ENCODE measurements around the gene ABTB2.
"Not testable (repeated sequence)": the region's sequence is repeated elsewhere in the genome, so short reads cannot be mapped to it uniquely, and the experiment has no call there.

ABTB2 gene

DNA sequence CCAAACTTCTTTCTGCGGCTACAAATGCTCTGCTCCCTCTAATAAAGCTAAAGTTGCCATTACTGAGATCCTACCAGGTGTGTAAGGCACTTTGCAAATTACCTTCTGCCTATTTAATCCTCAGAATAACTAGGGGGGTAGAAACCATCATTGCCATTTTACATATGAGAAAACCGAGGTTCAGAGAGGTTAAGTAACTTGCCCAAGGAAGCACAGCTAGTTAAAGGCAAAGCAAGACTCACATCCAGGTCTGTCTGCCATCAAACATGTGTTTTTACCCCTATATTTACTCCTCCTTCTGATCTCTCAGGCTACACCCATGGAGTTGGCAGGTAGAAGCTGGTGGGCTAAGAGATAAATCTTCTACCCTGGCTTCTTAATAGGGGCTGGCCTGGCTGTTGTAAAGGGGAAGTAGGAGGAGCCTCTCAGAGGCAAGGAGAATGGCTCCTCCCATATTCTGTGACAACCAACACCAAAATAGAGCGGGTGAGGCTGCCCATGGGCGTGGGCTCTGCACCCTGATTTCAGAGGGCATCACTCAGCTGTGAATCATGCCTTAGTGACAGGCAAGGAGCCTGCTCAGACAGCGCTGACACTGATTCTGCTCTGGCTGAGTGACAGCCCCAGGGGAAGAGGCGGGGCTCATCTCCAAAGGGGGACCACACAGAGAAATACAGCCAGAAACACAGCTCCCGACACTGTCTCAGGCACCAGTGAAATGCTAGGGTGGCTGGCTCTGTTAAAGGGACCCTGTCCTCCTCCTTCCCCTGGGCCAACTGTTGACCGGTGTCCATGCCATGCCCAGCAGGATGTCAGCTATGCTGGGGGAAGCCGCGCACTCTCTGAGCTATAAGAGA, 106.8 kb downstream of the ABTB2 start:
- peak overlapping the region; percentile 71 for H3K4me2 ChIP-seq
- peaks cover 36% of the 10 kb centered on the region for H3K4me1 ChIP-seq
- H3K4me3 ChIP-seq = no peak overlapping the region

DNA sequence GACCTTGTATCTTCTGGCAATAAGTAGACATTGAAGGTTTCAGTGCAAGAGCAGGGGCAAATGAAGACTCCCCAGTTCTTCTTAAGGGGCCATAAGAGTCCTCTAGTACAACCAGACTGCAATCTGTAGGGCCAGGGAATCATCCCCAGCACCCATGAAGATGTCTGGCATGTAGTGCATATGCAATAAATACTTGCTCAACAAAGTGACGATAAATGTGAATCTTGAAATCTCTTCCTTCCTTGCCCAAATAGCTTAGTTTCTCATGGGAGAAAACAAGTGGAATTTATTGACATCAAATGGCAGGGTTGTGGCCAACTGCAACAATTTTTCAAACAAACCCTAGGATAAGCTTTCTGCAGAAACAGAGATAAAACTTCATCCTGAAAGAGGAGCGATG, 107.6 kb downstream of the ABTB2 start:
- Histone ChIP-seq H3K4me2 (no peak overlapping the region), H3K27ac (no peak overlapping the region), H3K27me3 (no peaks in the 10 kb centered on the region), H3K36me3 (no peaks in the 10 kb centered on the region), H3K4me3 (no peak overlapping the region), H3K9me3 (no peaks in the 10 kb centered on the region), H4K20me1 (no peaks in the 10 kb centered on the region), H3K9ac (no peak overlapping the region), H3K4me1 (peaks cover 43% of the 10 kb centered on the region)
- TF ChIP-seq Cebpa-rat (IDR thresholded peaks at IDR 0.05) = no peak

More for the DNA sequence above, 106.8 kb downstream of the ABTB2 start:
- H3K36me3 ChIP-seq = no peaks in the 10 kb centered on the region
- no peak for TF ChIP-seq Cebpa-rat (IDR thresholded peaks at IDR 0.05)
- no peaks in the 10 kb centered on the region for H3K9me3 ChIP-seq
- no peak overlapping the region for H3K9ac ChIP-seq
- H4K20me1 ChIP-seq = no peaks in the 10 kb centered on the region
- no peak overlapping the region for H3K27ac ChIP-seq
- no peaks in the 10 kb centered on the region for H3K27me3 ChIP-seq

DNA sequence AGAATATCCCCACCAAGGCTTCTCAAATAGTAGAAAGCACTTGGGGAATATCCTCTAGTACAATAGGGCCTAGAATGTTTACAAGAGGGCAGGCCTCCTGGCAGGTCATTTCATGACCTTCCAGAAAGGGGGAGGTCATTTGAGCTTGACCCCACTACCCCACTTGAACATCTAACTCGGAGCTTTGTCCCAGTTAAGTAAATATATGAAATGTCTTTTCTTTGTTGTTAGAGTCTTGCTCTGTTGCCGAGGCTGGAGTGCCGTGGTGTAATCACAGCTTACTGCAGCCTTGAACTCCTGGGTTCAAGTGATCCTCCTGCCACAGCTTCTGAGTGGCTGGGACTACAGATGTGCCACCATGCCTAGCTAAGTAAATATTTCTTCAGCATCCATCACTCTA, 108.4 kb downstream of the ABTB2 start:
- Histone ChIP-seq H3K4me1 (peaks cover 43% of the 10 kb centered on the region), H3K27me3 (no peaks in the 10 kb centered on the region), H4K20me1 (no peaks in the 10 kb centered on the region), H3K4me2 (no peak overlapping the region), H3K9me3 (no peaks in the 10 kb centered on the region), H3K36me3 (no peaks in the 10 kb centered on the region), H3K27ac (no peak overlapping the region), H3K4me3 (no peak overlapping the region), H3K9ac (no peak overlapping the region)
- no peak for TF ChIP-seq Cebpa-rat (IDR thresholded peaks at IDR 0.05)

DNA sequence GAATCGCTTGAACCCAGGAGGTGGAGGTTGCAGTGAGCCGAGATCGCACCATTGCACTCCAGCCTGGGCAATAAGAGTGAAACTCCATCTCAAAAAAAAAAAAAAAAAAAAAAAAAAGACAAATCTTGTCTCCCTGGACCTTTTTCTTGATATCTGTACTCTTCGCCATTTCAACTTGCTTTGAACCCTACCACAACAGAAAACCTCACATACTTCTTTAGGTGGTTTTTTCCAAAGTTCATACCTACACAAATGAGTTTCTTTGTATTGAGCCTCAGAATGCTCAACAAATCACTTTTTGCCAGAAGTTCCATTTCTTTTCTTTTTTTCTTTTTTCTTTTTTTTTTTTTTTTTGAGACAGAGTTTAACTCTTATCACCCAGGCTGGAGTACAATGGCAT, 111.3 kb downstream of the ABTB2 start:
- H4K20me1 ChIP-seq, H3K4me2 ChIP-seq, H3K27me3 ChIP-seq, H3K4me3 ChIP-seq, H3K9ac ChIP-seq, H3K27ac ChIP-seq, H3K36me3 ChIP-seq, H3K9me3 ChIP-seq: not testable (repeated sequence)
- peaks cover 33% of the 10 kb centered on the region for H3K4me1 ChIP-seq

DNA sequence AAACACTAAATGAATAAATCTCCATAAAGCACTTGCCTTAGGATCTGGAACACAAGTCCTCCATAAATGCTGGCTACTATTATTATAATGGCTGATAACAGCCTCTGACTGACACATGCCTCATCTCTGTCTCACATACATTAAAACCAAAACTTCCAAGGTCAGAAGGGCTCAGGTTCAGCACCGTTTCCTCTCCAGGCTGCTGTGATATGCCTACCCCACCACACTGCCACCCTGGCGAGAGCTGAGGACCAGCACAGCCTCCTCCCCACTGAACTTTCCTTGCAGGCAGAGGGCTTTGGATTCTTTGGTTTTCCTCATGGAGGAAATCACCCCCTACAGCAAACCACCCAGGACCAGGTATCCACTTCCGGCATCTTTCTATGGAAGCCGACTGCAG, 112.8 kb downstream of the ABTB2 start:
- H3K36me3 ChIP-seq = no peaks in the 10 kb centered on the region
- H3K4me1 ChIP-seq = peaks cover 26% of the 10 kb centered on the region
- H3K4me2 ChIP-seq = no peak overlapping the region
- no peak overlapping the region for H3K4me3 ChIP-seq
- H3K27ac ChIP-seq = no peak overlapping the region
- no peaks in the 10 kb centered on the region for H3K9me3 ChIP-seq
- H4K20me1 ChIP-seq = no peaks in the 10 kb centered on the region
- H3K9ac ChIP-seq = no peak overlapping the region
- no peaks in the 10 kb centered on the region for H3K27me3 ChIP-seq
- no peak for TF ChIP-seq Cebpa-rat (IDR thresholded peaks at IDR 0.05)

DNA sequence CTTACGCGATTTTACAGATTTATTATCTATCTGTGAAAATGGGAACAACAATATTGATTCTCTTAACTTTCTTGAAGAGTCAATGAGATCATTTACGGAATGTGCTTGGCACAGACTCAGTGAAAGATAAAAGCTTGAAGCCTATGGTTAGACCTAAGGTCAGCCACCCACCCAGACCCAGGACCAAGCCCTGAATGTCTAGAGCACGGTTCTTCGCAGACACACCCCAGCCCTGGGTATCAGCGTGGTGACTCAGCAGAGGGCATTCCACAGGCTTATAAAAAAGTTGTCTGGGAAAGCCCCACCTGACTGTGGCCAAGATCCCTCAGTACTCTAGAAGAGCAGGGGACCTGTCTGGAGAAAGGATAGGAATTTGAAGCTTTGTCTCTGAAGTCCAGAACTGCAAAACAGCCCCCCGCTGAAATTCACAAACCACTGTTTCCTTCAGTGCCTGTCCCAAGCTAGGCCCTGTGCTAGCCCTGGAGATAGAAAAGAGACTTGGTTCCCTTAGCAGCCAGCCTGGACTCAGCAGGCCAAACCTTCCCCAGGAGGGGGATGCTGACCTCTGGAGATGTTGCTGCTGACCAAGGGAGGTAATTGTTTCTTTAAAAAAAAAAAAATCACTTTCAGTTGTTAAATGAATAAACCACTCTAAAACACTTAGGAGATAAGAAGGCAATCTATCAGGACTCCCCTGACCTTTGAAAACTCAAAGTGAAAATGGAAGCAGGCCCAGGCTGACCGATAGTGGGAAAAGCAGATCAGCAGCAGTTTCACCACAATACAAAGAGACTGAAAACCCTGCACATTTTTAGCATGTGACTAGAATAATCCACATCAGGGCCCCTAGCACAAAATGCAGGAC, 114.0 kb downstream of the ABTB2 start:
- no peaks in the 10 kb centered on the region for H3K36me3 ChIP-seq
- no peaks in the 10 kb centered on the region for H3K9me3 ChIP-seq
- no peak overlapping the region for H3K4me3 ChIP-seq
- H3K4me2 ChIP-seq = no peak overlapping the region
- TF ChIP-seq Cebpa-rat (IDR thresholded peaks at IDR 0.05) = no peak
- H3K9ac ChIP-seq = no peak overlapping the region
- H4K20me1 ChIP-seq = no peaks in the 10 kb centered on the region
- no peaks in the 10 kb centered on the region for H3K27me3 ChIP-seq
- H3K4me1 ChIP-seq = peaks cover 31% of the 10 kb centered on the region
- H3K27ac ChIP-seq = no peak overlapping the region

DNA sequence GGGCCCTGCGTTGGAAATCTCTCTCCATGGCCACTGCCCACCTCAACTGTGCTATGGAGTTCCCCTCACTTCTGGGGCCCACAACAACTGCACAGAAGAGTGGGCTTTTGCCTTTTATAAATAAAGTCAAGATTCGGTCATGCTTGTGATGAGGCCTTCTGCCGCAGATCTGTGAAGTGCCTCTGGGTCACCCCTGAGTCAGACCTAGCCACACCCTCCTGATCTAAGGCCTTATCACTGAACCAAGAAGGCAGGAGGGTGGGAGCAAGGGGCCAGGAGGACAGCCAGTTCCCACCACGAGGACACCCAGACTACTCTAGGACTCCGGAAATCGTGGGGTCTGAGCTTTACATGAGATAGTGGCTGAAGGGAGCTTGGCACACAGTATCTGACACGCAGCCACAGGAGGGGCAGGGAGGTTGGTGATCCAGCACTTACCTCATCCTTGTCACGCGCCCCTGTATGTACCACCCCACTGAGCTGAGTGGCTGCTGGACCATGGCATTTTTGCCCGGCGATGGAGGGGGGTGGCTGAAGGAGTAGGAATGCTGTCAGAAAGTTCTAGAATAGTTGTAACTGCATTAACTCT, 115.7 kb downstream of the ABTB2 start:
- no peaks in the 10 kb centered on the region for H3K36me3 ChIP-seq
- no peaks in the 10 kb centered on the region for H3K27me3 ChIP-seq
- no peak for TF ChIP-seq Cebpa-rat (IDR thresholded peaks at IDR 0.05)
- H3K9me3 ChIP-seq = no peaks in the 10 kb centered on the region
- H3K4me1 ChIP-seq = peaks cover 22% of the 10 kb centered on the region
- H3K27ac ChIP-seq = no peak overlapping the region
- H3K9ac ChIP-seq = no peak overlapping the region
- no peaks in the 10 kb centered on the region for H4K20me1 ChIP-seq
- H3K4me3 ChIP-seq = no peak overlapping the region
- H3K4me2 ChIP-seq = no peak overlapping the region

DNA sequence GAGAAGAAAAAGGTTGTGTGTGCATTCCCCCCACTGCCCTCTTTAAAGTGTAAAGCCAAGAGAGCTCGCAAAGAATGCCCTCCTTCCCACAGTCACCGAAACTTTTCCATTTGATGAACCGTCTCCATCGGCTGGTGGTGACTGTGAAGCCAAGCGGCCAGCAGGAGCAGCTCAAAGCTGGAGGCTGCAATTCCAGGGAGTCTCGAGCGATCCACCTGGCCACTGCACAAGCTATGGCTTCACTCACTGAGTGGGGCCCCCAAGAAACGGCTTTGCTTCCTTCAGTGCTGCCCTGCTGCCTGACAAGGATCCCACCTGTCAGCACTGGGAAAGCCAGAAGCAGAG, 117.7 kb downstream of the ABTB2 start:
- Histone ChIP-seq H4K20me1 (no peaks in the 10 kb centered on the region), H3K4me1 (peaks cover 13% of the 10 kb centered on the region), H3K36me3 (no peaks in the 10 kb centered on the region), H3K27ac (no peak overlapping the region), H3K4me3 (no peak overlapping the region), H3K9me3 (no peaks in the 10 kb centered on the region), H3K27me3 (no peaks in the 10 kb centered on the region), H3K9ac (no peak overlapping the region; the same call in 1 of the 2 replicates), H3K4me2 (peak overlapping the region; percentile 59)
- no peak for TF ChIP-seq Cebpa-rat (IDR thresholded peaks at IDR 0.05)

DNA sequence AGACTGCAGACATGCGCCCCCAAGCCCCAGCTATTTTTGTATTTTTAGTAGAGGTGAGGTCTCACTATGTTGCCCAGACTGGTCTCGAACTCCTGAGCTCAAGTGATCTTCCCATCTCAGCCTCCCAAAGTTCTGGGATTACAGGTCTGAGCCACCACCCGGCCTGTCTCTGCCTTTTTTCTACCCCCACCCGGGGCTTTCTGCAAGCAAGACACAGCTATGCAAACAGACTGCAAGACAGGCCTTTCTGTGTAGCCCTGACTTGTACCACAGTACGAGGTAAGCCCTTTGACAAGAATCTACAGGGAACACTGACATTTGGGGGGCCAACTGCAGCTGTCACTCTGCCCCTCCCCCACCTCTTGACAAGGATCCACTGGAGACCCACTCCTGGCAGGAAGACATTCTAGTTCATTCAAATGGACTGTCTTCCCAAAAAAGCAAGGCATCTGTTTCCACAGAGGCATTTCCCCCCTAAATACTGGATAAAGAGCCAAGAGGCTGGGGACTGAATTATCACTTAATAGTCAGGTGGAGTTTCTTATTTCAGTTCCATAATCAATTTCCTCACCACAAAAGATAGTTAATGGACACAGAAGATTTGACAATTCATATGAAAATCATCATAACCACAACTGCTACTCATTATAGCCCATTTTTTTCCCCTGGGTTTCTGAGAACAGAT, 118.2 kb downstream of the ABTB2 start:
- Histone ChIP-seq H3K4me2 (peak overlapping the region; percentile 59), H3K9ac (peak overlapping the region; percentile 38; the same call in 1 of the 2 replicates), H3K36me3 (no peaks in the 10 kb centered on the region), H3K27me3 (no peaks in the 10 kb centered on the region), H3K9me3 (no peaks in the 10 kb centered on the region), H4K20me1 (no peaks in the 10 kb centered on the region), H3K4me1 (peaks cover 17% of the 10 kb centered on the region), H3K27ac (no peak overlapping the region), H3K4me3 (no peak overlapping the region)
- no peak for TF ChIP-seq Cebpa-rat (IDR thresholded peaks at IDR 0.05)

All from BLaER1 (cell line).